GM13976 (cell line): ENCODE results near the gene SLC66A2.

Experiments
- DNase-seq: peaks from one replicate; pipeline ENCODE4 v3.0.0; 2012; ENCODE audit warnings: low spot score
- in situ Hi-C: fragments of 300-500 bp; cut with MboI; formaldehyde crosslinking; loops from one replicate; pipeline ENCODE4 v1.12.0; 2022; ENCODE audit warnings: low sequenced_read_pairs, mixed read lengths, inconsistent platforms; ENCODE audit not compliant: unreplicated experiment
- TF ChIP-seq, protein P1 (sequence below): IDR thresholded peaks from 2 replicates; pipeline ENCODE4 v1.5.1; 2012; ENCODE audit warnings: borderline replicate concordance, mild to moderate bottlenecking; ENCODE audit not compliant: insufficient read depth; ENCODE audit errors: extremely low read depth, missing control alignments, control extremely low read depth

Gene SLC66A2

GRCh38 chr18:79952456-79952995 is 1.1 kb upstream of the SLC66A2 start:
- in situ Hi-C loops: no loop called here
- DNase-seq: no peak
- TF ChIP-seq, protein P1, sequence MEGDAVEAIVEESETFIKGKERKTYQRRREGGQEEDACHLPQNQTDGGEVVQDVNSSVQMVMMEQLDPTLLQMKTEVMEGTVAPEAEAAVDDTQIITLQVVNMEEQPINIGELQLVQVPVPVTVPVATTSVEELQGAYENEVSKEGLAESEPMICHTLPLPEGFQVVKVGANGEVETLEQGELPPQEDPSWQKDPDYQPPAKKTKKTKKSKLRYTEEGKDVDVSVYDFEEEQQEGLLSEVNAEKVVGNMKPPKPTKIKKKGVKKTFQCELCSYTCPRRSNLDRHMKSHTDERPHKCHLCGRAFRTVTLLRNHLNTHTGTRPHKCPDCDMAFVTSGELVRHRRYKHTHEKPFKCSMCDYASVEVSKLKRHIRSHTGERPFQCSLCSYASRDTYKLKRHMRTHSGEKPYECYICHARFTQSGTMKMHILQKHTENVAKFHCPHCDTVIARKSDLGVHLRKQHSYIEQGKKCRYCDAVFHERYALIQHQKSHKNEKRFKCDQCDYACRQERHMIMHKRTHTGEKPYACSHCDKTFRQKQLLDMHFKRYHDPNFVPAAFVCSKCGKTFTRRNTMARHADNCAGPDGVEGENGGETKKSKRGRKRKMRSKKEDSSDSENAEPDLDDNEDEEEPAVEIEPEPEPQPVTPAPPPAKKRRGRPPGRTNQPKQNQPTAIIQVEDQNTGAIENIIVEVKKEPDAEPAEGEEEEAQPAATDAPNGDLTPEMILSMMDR: no peak

DNA sequence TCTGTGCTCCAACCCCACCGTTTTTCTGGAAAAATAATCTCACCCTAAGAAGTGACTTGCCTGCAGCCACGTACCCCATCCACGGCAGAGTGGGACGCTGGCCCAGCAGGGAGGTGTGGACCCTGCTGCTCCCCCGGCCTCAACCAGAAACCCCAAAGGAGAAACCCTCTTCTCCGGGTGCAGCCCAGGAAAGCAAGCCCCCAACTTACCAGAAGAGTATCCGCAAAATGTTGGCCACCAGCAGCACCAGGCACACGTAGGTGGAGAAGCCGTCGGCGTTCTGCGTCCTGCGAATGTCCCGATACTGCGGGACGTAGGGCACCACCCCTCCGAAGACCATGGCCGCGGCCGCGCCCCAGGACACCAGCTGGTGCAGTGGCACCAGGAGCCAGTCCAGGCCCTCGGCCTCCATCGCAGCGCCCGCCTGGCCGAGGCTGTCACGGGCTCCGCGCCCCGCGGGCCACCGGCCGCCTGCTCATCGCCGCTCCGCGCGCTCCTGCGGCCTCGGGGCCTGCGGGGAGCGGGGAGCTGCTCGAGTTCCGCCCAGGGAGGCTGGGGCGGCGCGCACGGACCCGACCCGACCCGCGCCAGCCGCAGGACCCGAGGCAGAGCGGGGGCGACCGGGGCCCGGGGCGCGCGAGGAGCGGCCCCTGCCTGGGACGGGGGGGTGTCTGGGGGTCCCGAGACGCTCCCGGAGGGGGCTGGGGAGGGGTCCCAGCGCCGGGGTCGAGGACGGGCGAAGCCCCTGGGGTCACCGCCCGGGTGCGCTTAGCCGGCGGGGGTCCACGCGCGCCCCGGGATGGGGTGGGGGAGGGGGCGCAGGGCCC is 725 bp downstream of the SLC66A2 start:
- in situ Hi-C loops: no loop called here
- TF ChIP-seq, protein P1: no peak
- DNase-seq: peak; percentile 55

DNA sequence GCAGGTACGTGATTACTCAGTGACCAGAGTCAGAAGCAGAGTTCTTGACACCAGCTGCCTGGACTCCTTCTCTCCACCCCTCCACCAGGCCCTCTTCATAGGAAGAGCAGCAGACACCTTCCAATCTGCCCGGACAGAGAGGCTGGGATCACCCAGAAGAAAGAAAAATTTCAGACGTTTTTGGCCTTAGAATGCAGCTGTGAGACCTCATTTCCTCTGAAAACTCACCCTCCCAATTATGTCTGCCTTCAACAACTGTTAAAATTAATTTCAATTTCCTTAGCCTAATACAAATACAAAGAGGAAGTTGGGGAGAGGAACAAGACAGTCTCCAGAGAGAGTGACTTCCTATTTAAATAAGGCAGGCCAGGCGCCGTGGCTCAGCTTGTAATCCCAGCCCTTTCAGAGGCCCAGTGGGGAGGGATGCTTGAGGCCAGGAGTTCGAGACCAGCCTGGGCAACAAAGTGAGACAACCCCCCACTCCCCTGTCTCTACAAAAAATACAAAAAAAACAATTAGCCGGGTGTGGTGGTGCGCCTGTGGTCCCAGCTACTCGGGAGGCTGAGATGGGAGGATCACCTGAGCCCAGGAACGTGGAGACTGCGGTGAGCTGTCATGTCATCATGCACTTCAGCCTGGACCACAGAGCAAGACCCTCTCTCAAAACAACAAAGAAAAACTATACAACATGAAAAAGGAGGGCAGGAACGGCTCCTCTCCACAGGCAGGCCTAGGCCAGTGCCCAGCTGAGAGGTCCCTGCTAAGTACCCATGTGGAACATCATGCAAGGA is 1.6 kb downstream of the SLC66A2 start:
- in situ Hi-C loops: no loop called here
- peak; percentile 49 for DNase-seq
- TF ChIP-seq, protein P1: no peak

DNA sequence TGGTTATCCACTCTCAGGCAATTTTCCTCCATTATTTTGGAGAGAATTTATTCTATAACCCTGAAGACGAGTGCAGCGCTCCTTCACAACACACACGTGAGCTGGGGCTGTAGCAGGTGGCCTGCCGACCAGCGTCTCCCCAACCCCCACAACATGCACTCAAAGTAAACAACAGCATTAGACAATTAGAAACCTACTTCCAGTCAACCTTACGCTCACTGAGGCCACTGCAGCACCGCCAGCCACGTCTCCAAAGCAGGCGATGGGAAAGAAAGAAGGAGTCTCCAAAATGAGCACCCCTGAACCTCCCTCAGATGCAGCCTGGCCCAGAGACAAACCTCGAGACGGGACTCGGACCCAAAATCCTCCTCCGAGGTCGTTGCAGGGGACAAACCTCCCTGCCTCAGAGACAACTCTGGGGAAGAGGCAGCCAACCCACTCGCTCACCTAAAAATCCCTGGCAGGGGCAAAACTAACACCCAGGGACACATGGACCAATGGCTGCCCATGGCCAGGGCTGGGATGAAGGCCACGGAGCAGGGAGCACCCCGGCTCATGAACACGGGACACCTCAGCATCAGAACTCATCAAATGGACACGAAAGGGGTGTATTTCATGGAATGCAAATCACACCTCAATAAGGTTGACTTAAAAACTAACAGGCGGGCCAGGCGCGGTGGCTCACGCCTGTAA is 2.6 kb downstream of the SLC66A2 start:
- in situ Hi-C loops: no loop called here
- TF ChIP-seq, protein P1: no peak
- DNase-seq: no peak

GRCh38 chr18:79947881-79948610 is 3.4 kb downstream of the SLC66A2 start:
- DNase-seq: no peak
- TF ChIP-seq, protein P1: no peak
- in situ Hi-C loops: no loop called here
